CD4-positive, alpha-beta T cell treated with Interleukin-4 for 1 hour (primary cell): Measurements from ENCODE around the gene PSMA5.

Source experiments
- DNase-seq, 2 donors: peaks; one replicate each; pipeline ENCODE4 v3.0.0-alpha.2; 2020 to 2022

Gene PSMA5

GRCh38 chr1:109365642-109366204 lies 60.5 kb downstream of the PSMA5 start:
- no peak for DNase-seq

GRCh38 chr1:109361649-109362048 lies 64.6 kb downstream of the PSMA5 start:
- DNase-seq: no peak

GRCh38 chr1:109361069-109361468 lies 65.2 kb downstream of the PSMA5 start:
- DNase-seq: no peak

GRCh38 chr1:109357616-109358015 lies 68.6 kb downstream of the PSMA5 start:
- DNase-seq: no peak

GRCh38 chr1:109356915-109357314 lies 69.3 kb downstream of the PSMA5 start:
- no peak for DNase-seq

- no peak for DNase-seq
Observed at GRCh38 chr1:109356505-109356904, 69.7 kb downstream of the PSMA5 start.

- DNase-seq: no peak
Observed at GRCh38 chr1:109354929-109355328, 71.3 kb downstream of the PSMA5 start.

- no peak for DNase-seq
Observed at GRCh38 chr1:109351457-109351856, 74.8 kb downstream of the PSMA5 start.

- DNase-seq: no peak
Observed at GRCh38 chr1:109350655-109351054, 75.6 kb downstream of the PSMA5 start.

- no peak for DNase-seq
Observed at GRCh38 chr1:109350182-109350581, 76.1 kb downstream of the PSMA5 start.
